Stimulated activated CD4-positive, alpha-beta T cell treated with anti-CD3 and anti-CD28 coated beads, Interleukin-12 subunit alpha, Interleukin-12 subunit beta, amount 100 ng/mL, for 4 hours (primary cell): ENCODE data around the gene SAMD4A.
"Not testable (repeated sequence)": the region's sequence is repeated elsewhere in the genome, so short reads cannot be mapped to it uniquely, and the experiment has no call there.

Experiments used
- DNase-seq: peaks from one replicate; pipeline ENCODE4 v3.0.0-alpha.2; 2020

SAMD4A gene

GRCh38 chr14:54599966-54600716, 33.2 kb downstream of the SAMD4A start:
- no peak for DNase-seq

GRCh38 chr14:54600717-54601109, 33.8 kb downstream of the SAMD4A start:
- no peak for DNase-seq

GRCh38 chr14:54603362-54603761, 36.4 kb downstream of the SAMD4A start:
- DNase-seq, result no peak

GRCh38 chr14:54606178-54606577, 39.2 kb downstream of the SAMD4A start:
- DNase-seq, result no peak

GRCh38 chr14:54606631-54607133, 39.8 kb downstream of the SAMD4A start:
- DNase-seq, result no peak

GRCh38 chr14:54609576-54609975, 42.6 kb downstream of the SAMD4A start:
- no peak for DNase-seq

- no peak for DNase-seq
Measured at GRCh38 chr14:54610051-54610977, 43.4 kb downstream of the SAMD4A start.

- DNase-seq, result no peak
Measured at GRCh38 chr14:54614296-54614695, 47.4 kb downstream of the SAMD4A start.

- DNase-seq, result no peak
Measured at GRCh38 chr14:54617467-54617866, 50.5 kb downstream of the SAMD4A start.

- DNase-seq, result no peak
Measured at GRCh38 chr14:54621686-54622085, 54.8 kb downstream of the SAMD4A start.

GRCh38 chr14:54622192-54622958, 55.4 kb downstream of the SAMD4A start:
- DNase-seq, result peak; percentile 45

- DNase-seq, result no peak
Measured at GRCh38 chr14:54623279-54624004, 56.5 kb downstream of the SAMD4A start.

GRCh38 chr14:54624005-54624358, 57.1 kb downstream of the SAMD4A start:
- not testable (repeated sequence) for DNase-seq

- no peak for DNase-seq
Measured at GRCh38 chr14:54625112-54625511, 58.2 kb downstream of the SAMD4A start.

- DNase-seq, result no peak
Measured at GRCh38 chr14:54627219-54627539, 60.3 kb downstream of the SAMD4A start.

GRCh38 chr14:54627540-54628363, 60.8 kb downstream of the SAMD4A start:
- DNase-seq, result no peak

- no peak for DNase-seq
Measured at GRCh38 chr14:54629183-54629582, 62.3 kb downstream of the SAMD4A start.

GRCh38 chr14:54629635-54630360, 62.9 kb downstream of the SAMD4A start:
- DNase-seq, result no peak

- no peak for DNase-seq
Measured at GRCh38 chr14:54631016-54631415, 64.1 kb downstream of the SAMD4A start.

GRCh38 chr14:54632452-54632851, 65.5 kb downstream of the SAMD4A start:
- no peak for DNase-seq

- no peak for DNase-seq
Measured at GRCh38 chr14:54633076-54633475, 66.1 kb downstream of the SAMD4A start.
